ENCODE results near the gene SFI1. TPM values are rescaled to one million over a fixed set of nuclear protein-coding genes. Genes with fewer than 3 reads are reported as not detected.

Gene SFI1
- total and polyA plus RNA-seq, 2 of the 8 experiments (the other 6 are each of a cell fraction or from before 2014, with no cell fraction given), result 10.4 to 30.1 TPM

- H2BK120ac ChIP-seq (replicated peaks; ENCODE audit: low read depth, low read length), result no peak overlapping the region
- peaks cover 0 to 3% (median 0%) of the 10 kb centered on the region in 4 experiments; a peak in 1 of 8 replicates for H3K36me3 ChIP-seq (ENCODE audit: control insufficient read depth in 2 of 4, insufficient read depth in 4 of 4, low read length in 3 of 4)
- no peak overlapping the region for H3K27ac ChIP-seq (ENCODE audit: low read depth, low read length)
- H3K23me2 ChIP-seq (ENCODE audit: low read depth, low read length), result no peaks in the 10 kb centered on the region
- no peak overlapping the region for H3K9ac ChIP-seq (replicated peaks in 1 of 4; ENCODE audit: extremely low read depth in 1 of 4, low read depth in 3 of 4, low read length in 3 of 4)
- FAIRE-seq (no peak), DNase-seq (ENCODE audit: low read depth in 1 of 2, low spot score in 2 of 2) (no peak)
- H3K56ac ChIP-seq (replicated peaks; ENCODE audit: insufficient read length, low read depth, low read length), result no peak overlapping the region
- no peak overlapping the region for H3K18ac ChIP-seq (ENCODE audit: extremely low read depth, low read length)
- no peaks in the 10 kb centered on the region for H3K27me3 ChIP-seq (replicated peaks in 1 of 4; ENCODE audit: control insufficient read depth in 3 of 4, extremely low read depth in 1 of 4, insufficient read depth in 3 of 4, low read length in 3 of 4)
- H3K4me3 ChIP-seq (ENCODE audit: extremely low read depth in 1 of 4, insufficient read depth in 2 of 4, low read depth in 3 of 4, low read length in 4 of 4), result no peak overlapping the region
- peaks cover 2% of the 10 kb centered on the region in 2 experiments for H4K20me1 ChIP-seq (replicated peaks in 1 of 2; ENCODE audit: control insufficient read depth in 1 of 2, insufficient read depth in 2 of 2, low read length in 2 of 2)
- H4K91ac ChIP-seq (replicated peaks; ENCODE audit: insufficient read length, low read length), result no peak overlapping the region
- no peak overlapping the region for H4K8ac ChIP-seq (ENCODE audit: extremely low read depth, insufficient read depth, low read length)
- no peak overlapping the region for H4K5ac ChIP-seq (ENCODE audit: insufficient read length, low read depth, low read length)
- WGBS, 2 experiments (ENCODE audit: extremely low coverage in 1 of 2, insufficient coverage in 1 of 2, insufficient read length in 1 of 2, insufficient replicate concordance in 2 of 2, low coverage in 1 of 2, low lambda C conversion rate in 2 of 2, missing lambda C conversion rate in 1 of 2), result 94% methylated on average over 9 of the region's 9 CpGs; no CpG with 5 or more reads in 1 of the 2 experiments
- no peak overlapping the region for H2AFZ ChIP-seq (ENCODE audit: low read length)
- no peak overlapping the region for H2BK12ac ChIP-seq (ENCODE audit: low read depth, low read length)
- TF ChIP-seq KDM1A (IDR thresholded peaks at IDR 0.05; ENCODE audit: borderline replicate concordance, low read length), result no peak
- POLR2A ChIA-PET (ENCODE audit: partially characterized antibody), result interaction anchor here (0.5 to 5.0 kb wide), 3 partner anchors 9 to 259 kb away, joined by 3 to 30 read pairs (median 6); no protein-coding TSS in a partner anchor
- H3K23ac ChIP-seq (ENCODE audit: insufficient read length), result no peak overlapping the region
- H2AK5ac ChIP-seq (ENCODE audit: low read depth, low read length), result no peak overlapping the region
- H2BK20ac ChIP-seq (ENCODE audit: low read length), result no peak overlapping the region
- no peak overlapping the region for H2BK15ac ChIP-seq (ENCODE audit: low read length)
- no peak overlapping the region for H3K4ac ChIP-seq (replicated peaks; ENCODE audit: insufficient read length, low read depth, low read length)
- peak overlapping the region; percentile 73 for H3K14ac ChIP-seq (ENCODE audit: insufficient read length)
- H3K4me2 ChIP-seq (ENCODE audit: insufficient read depth in 1 of 2, low read depth in 2 of 2, low read length in 2 of 2), result no peak overlapping the region
- no peaks in the 10 kb centered on the region for H3K79me1 ChIP-seq (ENCODE audit: low read depth, low read length)
- no peaks in the 10 kb centered on the region for H3K4me1 ChIP-seq (replicated peaks in 1 of 4; ENCODE audit: control insufficient read depth in 3 of 4, insufficient read depth in 4 of 4, low read length in 3 of 4)
- H3K79me2 ChIP-seq (ENCODE audit: control insufficient read depth in 1 of 2, insufficient read depth in 2 of 2, low read length in 2 of 2), result no peaks in the 10 kb centered on the region
- no peak overlapping the region for H2BK5ac ChIP-seq (ENCODE audit: low read depth, low read length)
- CTCF ChIA-PET (ENCODE audit: partially characterized antibody), result interaction anchor here (0.5 to 4.0 kb wide), 6 partner anchors 12 to 59 kb away, joined by 3 to 19 read pairs (median 5); no protein-coding TSS in a partner anchor
- H3K9me3 ChIP-seq (ENCODE audit: insufficient read depth in 2 of 2, low read depth in 1 of 2, low read length in 1 of 2), result no peaks in the 10 kb centered on the region
Observed at GRCh38 chr22:31605851-31606585, 109.7 kb downstream of the SFI1 start.
